SK-N-SH treated with all-trans-retinoic acid at 6 μM for 48 hours (cell line): ENCODE results near the gene CCDC89.

Experiments used
- ATAC-seq: fragments of 200-7000 bp; cut with Tn5 transposase; 3 replicates; pipeline ENCODE4 v1.9.1; 2020; ENCODE audit warnings: mild to moderate bottlenecking, moderate library complexity
- BACH2 ChIP-seq: fragments of 250-450 bp; sonication (Bioruptor Pico); IDR thresholded peaks from 2 replicates; pipeline ENCODE4 v1.9.0; 2021; ENCODE audit warnings: mild to moderate bottlenecking, borderline replicate concordance
- CSDC2 ChIP-seq: fragments of 250-450 bp; sonication (Bioruptor Pico); IDR thresholded peaks from 2 replicates; pipeline ENCODE4 v1.5.0; 2020; ENCODE audit warnings: mild to moderate bottlenecking, moderate library complexity
- GLIS3 ChIP-seq: fragments of 250-450 bp; sonication (Bioruptor Pico); IDR thresholded peaks from 2 replicates; pipeline ENCODE4 v1.5.0; 2020; ENCODE audit warnings: mild to moderate bottlenecking, moderate library complexity
- OSR1 ChIP-seq: fragments of 250-450 bp; sonication (Bioruptor Pico); IDR thresholded peaks from 2 replicates; pipeline ENCODE4 v1.8.0; 2022; ENCODE audit warnings: moderate library complexity, mild to moderate bottlenecking, inconsistent platforms
- PATZ1 ChIP-seq: fragments of 250-450 bp; sonication (Bioruptor Pico); IDR thresholded peaks from 2 replicates; pipeline ENCODE4 v1.8.0; 2020; ENCODE audit warnings: mild to moderate bottlenecking, moderate library complexity, borderline replicate concordance
- POU6F1 ChIP-seq: fragments of 250-450 bp; sonication (Bioruptor Pico); IDR thresholded peaks from 2 replicates; pipeline ENCODE4 v1.8.0; 2021; ENCODE audit warnings: low read depth, mild to moderate bottlenecking, moderate library complexity, borderline replicate concordance
- PPARA ChIP-seq: fragments of 250-450 bp; sonication (Bioruptor Pico); IDR thresholded peaks from 2 replicates; pipeline ENCODE4 v1.5.0; 2020; ENCODE audit warnings: mild to moderate bottlenecking, borderline replicate concordance
- RARB ChIP-seq: fragments of 250-450 bp; sonication (Bioruptor Pico); IDR thresholded peaks from 2 replicates; pipeline ENCODE4 v1.8.0; 2021; ENCODE audit warnings: mild to moderate bottlenecking, moderate library complexity
- SNAI2 ChIP-seq: fragments of 250-450 bp; sonication (Bioruptor Pico); IDR thresholded peaks from 2 replicates; pipeline ENCODE4 v1.5.0; 2020; ENCODE audit warnings: mild to moderate bottlenecking, moderate library complexity
- TCF4 ChIP-seq: fragments of 250-450 bp; sonication (Bioruptor Pico); IDR thresholded peaks from 2 replicates; pipeline ENCODE4 v1.8.0; 2021; ENCODE audit warnings: mild to moderate bottlenecking, moderate library complexity, borderline replicate concordance
- TSHZ2 ChIP-seq: fragments of 250-450 bp; sonication (Bioruptor Pico); IDR thresholded peaks from 2 replicates; pipeline ENCODE4 v1.5.0; 2020; ENCODE audit warnings: mild to moderate bottlenecking, moderate library complexity
- ZC3H10 ChIP-seq: fragments of 250-450 bp; sonication (Bioruptor Pico); IDR thresholded peaks from 2 replicates; pipeline ENCODE4 v1.5.1; 2021; ENCODE audit warnings: mild to moderate bottlenecking, moderate library complexity
- ZFP30 ChIP-seq: fragments of 450-650 bp; formaldehyde crosslinking; IDR thresholded peaks from 2 replicates; pipeline ENCODE4 v1.5.0; 2022; ENCODE audit warnings: mild to moderate bottlenecking, moderate library complexity
- ZNF565 ChIP-seq: fragments of 450-650 bp; formaldehyde crosslinking; conservative IDR thresholded peaks from 2 replicates; pipeline ENCODE4 v1.5.0; 2020; ENCODE audit warnings: low read depth, mild to moderate bottlenecking, moderate library complexity
- ZNF70 ChIP-seq: fragments of 450-650 bp; formaldehyde crosslinking; IDR thresholded peaks from 2 replicates; pipeline ENCODE4 v1.5.0; 2020; ENCODE audit warnings: mild to moderate bottlenecking, moderate library complexity
- ZNF8 ChIP-seq: fragments of 450-650 bp; formaldehyde crosslinking; IDR thresholded peaks from 2 replicates; pipeline ENCODE4 v1.5.0; 2020; ENCODE audit warnings: mild to moderate bottlenecking, moderate library complexity

Gene CCDC89

GRCh38 chr11:85643191-85643614 lies 42.8 kb downstream of the CCDC89 start:
- no peak for ATAC-seq
- TF ChIP-seq ZNF70 (CRISPR knock-in tag) = no peak
- no peak for TF ChIP-seq RARB
- TF ChIP-seq OSR1 (CRISPR knock-in tag) = no peak
- TF ChIP-seq ZC3H10 (CRISPR knock-in tag) = no peak
- TF ChIP-seq TSHZ2 (CRISPR knock-in tag) = no peak
- TF ChIP-seq, all 23 proteins: peak for 0

GRCh38 chr11:85634747-85635146 lies 51.2 kb downstream of the CCDC89 start:
- no peak for TF ChIP-seq TCF4 (CRISPR knock-in tag)
- TF ChIP-seq ZNF8 (CRISPR knock-in tag) = no peak
- TF ChIP-seq ZNF70 (CRISPR knock-in tag) = no peak
- no peak for TF ChIP-seq ZFP30
- TF ChIP-seq SNAI2 = no peak
- no peak for TF ChIP-seq CSDC2 (CRISPR knock-in tag)
- TF ChIP-seq BACH2 (CRISPR knock-in tag) = no peak
- TF ChIP-seq POU6F1 = no peak
- TF ChIP-seq PATZ1 (CRISPR knock-in tag) = no peak
- no peak for TF ChIP-seq PPARA (CRISPR knock-in tag)
- no peak for TF ChIP-seq GLIS3
- TF ChIP-seq ZNF565 (CRISPR knock-in tag) = no peak
- TF ChIP-seq ZC3H10 (CRISPR knock-in tag) = no peak
- TF ChIP-seq, all 23 proteins: peak for 0
- ATAC-seq = no peak
